ENCODE results near the gene ANTXR2. TPM values are rescaled to one million over a fixed set of nuclear protein-coding genes. Genes with fewer than 3 reads are reported as not detected.

ANTXR2 gene
- total RNA-seq, 4 donors from 2014 or later, result 136 to 215 (median 183) TPM

GRCh38 chr4:80107374-80107773, 34.3 kb upstream of the ANTXR2 start:
- no peak for TF ChIP-seq CTCF (IDR thresholded peaks at IDR 0.05; ENCODE audit: low read depth)

GRCh38 chr4:80104927-80105326, 31.9 kb upstream of the ANTXR2 start:
- TF ChIP-seq CTCF (IDR thresholded peaks at IDR 0.05; ENCODE audit: low read depth), result no peak

GRCh38 chr4:80103629-80104028, 30.6 kb upstream of the ANTXR2 start:
- no peak for TF ChIP-seq CTCF (IDR thresholded peaks at IDR 0.05; ENCODE audit: low read depth)

GRCh38 chr4:80101792-80102116, 28.7 kb upstream of the ANTXR2 start:
- TF ChIP-seq CTCF (IDR thresholded peaks at IDR 0.05; ENCODE audit: low read depth), result no peak

GRCh38 chr4:80101071-80101791, 28.2 kb upstream of the ANTXR2 start:
- no peak for TF ChIP-seq CTCF (IDR thresholded peaks at IDR 0.05; ENCODE audit: low read depth)

- no peak for TF ChIP-seq CTCF (IDR thresholded peaks at IDR 0.05; ENCODE audit: low read depth)
These were observed 26.6 kb upstream of the ANTXR2 start for GRCh38 chr4:80099671-80100070.

GRCh38 chr4:80098635-80099034, 25.6 kb upstream of the ANTXR2 start:
- no peak for TF ChIP-seq CTCF (IDR thresholded peaks at IDR 0.05; ENCODE audit: low read depth)

All from subcutaneous adipose tissue (tissue), 4 donors.